Subcutaneous abdominal adipose tissue (tissue), 5 donors: ENCODE measurements around the gene PLA2G4A.

Experiments
- H3K27ac ChIP-seq: one replicate; pipeline ENCODE4 v1.7.0; 2013; ENCODE audit warnings: low read depth, mild to moderate bottlenecking, inconsistent platforms, low read length, moderate library complexity
- H3K27me3 ChIP-seq, 5 donors: one replicate each; pipeline ENCODE4 v1.7.0; 2013; ENCODE audit warnings: low read length in 5 of 5, inconsistent platforms in 1 of 5; ENCODE audit not compliant: control insufficient read depth in 5 of 5, insufficient read depth in 4 of 5
- H3K36me3 ChIP-seq, 5 donors: one replicate each; pipeline ENCODE4 v1.7.0; 2013; ENCODE audit warnings: low read length in 5 of 5; ENCODE audit not compliant: control insufficient read depth in 5 of 5, insufficient read depth in 5 of 5
- H3K4me1 ChIP-seq, 5 donors: one replicate each; pipeline ENCODE4 v1.7.0; 2013; ENCODE audit warnings: low read length in 5 of 5, mild to moderate bottlenecking in 3 of 5, moderate library complexity in 1 of 5; ENCODE audit not compliant: control insufficient read depth in 5 of 5, insufficient read depth in 5 of 5
- H3K4me3 ChIP-seq, 5 donors: one replicate each; pipeline ENCODE4 v1.7.0; 2013; ENCODE audit warnings: low read length in 5 of 5, low read depth in 1 of 5
- H3K9ac ChIP-seq, 5 donors: one replicate each; pipeline ENCODE4 v1.7.0; 2013; ENCODE audit warnings: low read length in 5 of 5, mild to moderate bottlenecking in 4 of 5, moderate library complexity in 3 of 5
- H3K9me3 ChIP-seq, 5 donors: one replicate each; pipeline ENCODE4 v1.7.0; 2013; ENCODE audit warnings: low read length in 5 of 5; ENCODE audit not compliant: control insufficient read depth in 5 of 5
- donor health status: healthy.
- donor health status: healthy.
- donor health status: healthy.
- donor health status: healthy.
- donor health status: healthy.

Gene PLA2G4A

GRCh38 chr1:186953876-186954275, 125.1 kb downstream of the PLA2G4A start:
- Histone ChIP-seq H3K27ac (no peak overlapping the region), H3K4me1 (peaks cover 0 to 13% (median 0%) of the 10 kb centered on the region in 5 donors), H3K36me3 (peaks cover 0 to 16% (median 5%) of the 10 kb centered on the region in 5 donors), H3K4me3 (no peak overlapping the region), H3K9ac (no peak overlapping the region), H3K27me3 (no peaks in the 10 kb centered on the region), H3K9me3 (no peaks in the 10 kb centered on the region)

GRCh38 chr1:186957314-186957713, 128.6 kb downstream of the PLA2G4A start:
- Histone ChIP-seq H3K36me3 (peaks cover 0 to 16% (median 3%) of the 10 kb centered on the region in 5 donors), H3K27me3 (no peaks in the 10 kb centered on the region), H3K27ac (peak overlapping the region; percentile 61), H3K9me3 (no peaks in the 10 kb centered on the region), H3K4me3 (no peak overlapping the region), H3K4me1 (peaks cover 0 to 11% (median 0%) of the 10 kb centered on the region in 5 donors), H3K9ac (peak overlapping the region in 1 of 5 donors; percentile 53)

- Histone ChIP-seq H3K27ac (peak overlapping the region; percentile 61), H3K27me3 (no peaks in the 10 kb centered on the region), H3K36me3 (peaks cover 0 to 9% (median 3%) of the 10 kb centered on the region in 5 donors), H3K4me1 (peaks cover 0 to 11% (median 0%) of the 10 kb centered on the region in 5 donors), H3K4me3 (no peak overlapping the region), H3K9ac (no peak overlapping the region), H3K9me3 (no peaks in the 10 kb centered on the region)
Observed at GRCh38 chr1:186958520-186958919, 129.8 kb downstream of the PLA2G4A start.

GRCh38 chr1:186960861-186961260, 132.1 kb downstream of the PLA2G4A start:
- Histone ChIP-seq H3K9me3 (no peaks in the 10 kb centered on the region), H3K27ac (peak overlapping the region; percentile 61), H3K36me3 (peaks cover 2 to 13% (median 9%) of the 10 kb centered on the region in 5 donors), H3K9ac (no peak overlapping the region), H3K4me3 (no peak overlapping the region), H3K27me3 (no peaks in the 10 kb centered on the region), H3K4me1 (peaks cover 0 to 11% (median 0%) of the 10 kb centered on the region in 5 donors)

GRCh38 chr1:186965847-186966246, 137.1 kb downstream of the PLA2G4A start:
- Histone ChIP-seq H3K4me3 (no peak overlapping the region), H3K9ac (no peak overlapping the region), H3K9me3 (no peaks in the 10 kb centered on the region), H3K4me1 (peaks cover 0 to 7% (median 0%) of the 10 kb centered on the region in 5 donors), H3K27ac (no peak overlapping the region), H3K36me3 (peaks cover 2 to 10% (median 7%) of the 10 kb centered on the region in 5 donors), H3K27me3 (no peaks in the 10 kb centered on the region)

DNA sequence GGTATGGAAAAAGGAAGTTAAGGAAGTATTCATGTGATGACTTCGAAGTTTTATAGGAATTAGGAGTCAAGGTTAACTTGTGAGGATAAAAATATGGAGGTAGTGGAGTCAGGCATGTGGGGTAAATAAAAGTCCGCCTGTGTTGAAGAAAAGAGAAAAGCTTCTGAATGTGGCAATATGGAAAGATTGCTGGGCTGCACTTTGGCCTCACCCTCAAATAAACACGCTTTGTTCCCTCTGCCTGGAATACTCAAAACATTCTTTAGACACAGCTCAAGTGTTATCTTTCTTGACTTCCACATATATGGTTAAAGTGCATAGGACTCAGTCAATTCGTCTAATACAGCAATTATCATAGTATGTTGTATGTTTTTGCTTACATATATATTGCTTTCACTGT, 137.7 kb downstream of the PLA2G4A start:
- Histone ChIP-seq H3K9ac (no peak overlapping the region), H3K27ac (no peak overlapping the region), H3K36me3 (peaks cover 2 to 10% (median 7%) of the 10 kb centered on the region in 5 donors), H3K4me3 (no peak overlapping the region), H3K27me3 (no peaks in the 10 kb centered on the region), H3K4me1 (peaks cover 0 to 1% (median 0%) of the 10 kb centered on the region in 5 donors), H3K9me3 (no peaks in the 10 kb centered on the region)

GRCh38 chr1:186967656-186968394, 139.1 kb downstream of the PLA2G4A start:
- no peaks in the 10 kb centered on the region for H3K4me1 ChIP-seq
- H3K4me3 ChIP-seq, result no peak overlapping the region
- H3K9me3 ChIP-seq, result no peaks in the 10 kb centered on the region
- H3K9ac ChIP-seq, result no peak overlapping the region
- H3K27me3 ChIP-seq, result no peaks in the 10 kb centered on the region
- no peak overlapping the region for H3K27ac ChIP-seq
- H3K36me3 ChIP-seq, result peaks cover 2 to 10% (median 7%) of the 10 kb centered on the region in 5 donors

DNA sequence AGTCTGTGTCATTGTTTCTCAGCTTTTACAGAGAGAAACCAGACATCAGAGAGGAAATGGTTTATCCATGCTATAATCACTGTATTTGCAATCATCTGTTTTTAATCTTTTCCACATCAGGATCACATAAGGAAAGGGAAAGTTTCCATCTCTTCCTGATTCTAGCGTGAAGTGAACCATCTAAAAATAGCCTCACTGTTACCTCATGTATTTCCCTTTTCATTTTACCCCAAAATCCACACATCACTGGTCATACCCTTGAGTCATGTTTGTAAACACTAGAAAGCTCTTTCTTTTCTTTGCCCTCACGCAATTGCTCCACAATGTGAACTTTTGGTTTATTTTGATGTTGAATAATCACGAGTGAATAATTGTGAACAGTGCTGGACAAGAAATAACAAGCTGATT, 146.0 kb downstream of the PLA2G4A start:
- H3K9ac ChIP-seq, result no peak overlapping the region
- H3K9me3 ChIP-seq, result no peaks in the 10 kb centered on the region
- H3K27me3 ChIP-seq, result no peaks in the 10 kb centered on the region
- H3K4me3 ChIP-seq, result peak overlapping the region in 1 of 5 donors; percentile 18
- H3K27ac ChIP-seq, result peak overlapping the region; percentile 35
- peaks cover 0 to 18% (median 2%) of the 10 kb centered on the region in 5 donors for H3K4me1 ChIP-seq
- peaks cover 0 to 8% (median 3%) of the 10 kb centered on the region in 5 donors for H3K36me3 ChIP-seq

GRCh38 chr1:186975220-186975619, 146.5 kb downstream of the PLA2G4A start:
- Histone ChIP-seq H3K4me3 (no peak overlapping the region), H3K27ac (no peak overlapping the region), H3K4me1 (peaks cover 0 to 18% (median 2%) of the 10 kb centered on the region in 5 donors), H3K27me3 (no peaks in the 10 kb centered on the region), H3K36me3 (peaks cover 0 to 9% (median 3%) of the 10 kb centered on the region in 5 donors), H3K9ac (peak overlapping the region in 1 of 5 donors; percentile 46), H3K9me3 (no peaks in the 10 kb centered on the region)

GRCh38 chr1:186976700-186977099, 148.0 kb downstream of the PLA2G4A start:
- peaks cover 0 to 13% (median 3%) of the 10 kb centered on the region in 5 donors for H3K36me3 ChIP-seq
- no peak overlapping the region for H3K9ac ChIP-seq
- no peaks in the 10 kb centered on the region for H3K27me3 ChIP-seq
- no peaks in the 10 kb centered on the region for H3K9me3 ChIP-seq
- peaks cover 0 to 18% (median 2%) of the 10 kb centered on the region in 5 donors for H3K4me1 ChIP-seq
- no peak overlapping the region for H3K4me3 ChIP-seq
- no peak overlapping the region for H3K27ac ChIP-seq
